Type B pancreatic cell (in vitro differentiated cells): Measurements from ENCODE around the gene COPS3. TPM values are rescaled to one million over a fixed set of nuclear protein-coding genes. Genes with fewer than 3 reads are reported as not detected.

Source experiments
- DNase-seq: peaks from one replicate; pipeline ENCODE4 v3.0.0; 2021; ENCODE audit warnings: mixed read lengths; ENCODE audit not compliant: unreplicated experiment; ENCODE audit errors: extremely low spot score
- H3K27ac Mint-ChIP-seq: 2 replicates; pipeline ENCODE4 v1.8.0; 2021; ENCODE audit warnings: mild to moderate bottlenecking, mixed read lengths
- H3K27me3 Mint-ChIP-seq: 2 replicates; pipeline ENCODE4 v1.8.0; 2021; ENCODE audit warnings: mixed read lengths
- H3K36me3 Mint-ChIP-seq: 2 replicates; pipeline ENCODE4 v1.8.0; 2021; ENCODE audit warnings: mixed read lengths
- H3K4me1 Mint-ChIP-seq: one replicate; pipeline ENCODE4 v1.8.0; 2021; ENCODE audit warnings: mixed read lengths; ENCODE audit not compliant: unreplicated experiment
- H3K4me3 Mint-ChIP-seq: 2 replicates; pipeline ENCODE4 v1.8.0; 2021; ENCODE audit warnings: mild to moderate bottlenecking, mixed read lengths
- H3K9me3 Mint-ChIP-seq: 2 replicates; pipeline ENCODE4 v1.8.0; 2021; ENCODE audit warnings: mixed read lengths
- CTCF ChIP-seq: fragments of 200-600 bp; sonication (generic); conservative IDR thresholded peaks from 2 replicates; pipeline ENCODE4 v1.5.0; 2021; ENCODE audit warnings: antibody characterized with exemption, mild to moderate bottlenecking
- total RNA-seq: library from RNA; stranded (reverse); gene quantifications from 2 replicates; pipeline ENCODE4 v1.2.1, GENCODE V29; 2021; ENCODE audit warnings: low replicate concordance

COPS3 gene
- total RNA-seq, 1 donor from 2014 or later, result 63.1 TPM

GRCh38 chr17:17324616-17325015 is 43.6 kb upstream of the COPS3 start:
- TF ChIP-seq CTCF, result no peak
- Mint-ChIP-seq H3K4me1 (no peaks in the 10 kb centered on the region), H3K36me3 (no peaks in the 10 kb centered on the region), H3K4me3 (no peak overlapping the region), H3K9me3 (no peaks in the 10 kb centered on the region), H3K27me3 (no peaks in the 10 kb centered on the region), H3K27ac (no peak overlapping the region)
- DNase-seq, result no peak

- no peak overlapping the region for H3K4me3 Mint-ChIP-seq
- no peaks in the 10 kb centered on the region for H3K9me3 Mint-ChIP-seq
- H3K27ac Mint-ChIP-seq, result no peak overlapping the region
- H3K4me1 Mint-ChIP-seq, result no peaks in the 10 kb centered on the region
- no peaks in the 10 kb centered on the region for H3K36me3 Mint-ChIP-seq
- no peak for DNase-seq
- TF ChIP-seq CTCF, result no peak
- no peaks in the 10 kb centered on the region for H3K27me3 Mint-ChIP-seq
Measured at GRCh38 chr17:17322516-17323510, 41.8 kb upstream of the COPS3 start.

GRCh38 chr17:17321356-17322025 is 40.4 kb upstream of the COPS3 start:
- no peaks in the 10 kb centered on the region for H3K4me1 Mint-ChIP-seq
- H3K27ac Mint-ChIP-seq, result no peak overlapping the region
- H3K36me3 Mint-ChIP-seq, result no peaks in the 10 kb centered on the region
- no peaks in the 10 kb centered on the region for H3K9me3 Mint-ChIP-seq
- no peak for TF ChIP-seq CTCF
- no peak overlapping the region for H3K4me3 Mint-ChIP-seq
- no peak for DNase-seq
- H3K27me3 Mint-ChIP-seq, result no peaks in the 10 kb centered on the region

- Mint-ChIP-seq H3K27ac (no peak overlapping the region), H3K27me3 (no peaks in the 10 kb centered on the region), H3K4me1 (no peaks in the 10 kb centered on the region), H3K9me3 (no peaks in the 10 kb centered on the region), H3K36me3 (no peaks in the 10 kb centered on the region), H3K4me3 (no peak overlapping the region)
- TF ChIP-seq CTCF, result no peak
- DNase-seq, result no peak
Measured at GRCh38 chr17:17320911-17321220, 39.8 kb upstream of the COPS3 start.

- no peak overlapping the region for H3K27ac Mint-ChIP-seq
- H3K27me3 Mint-ChIP-seq, result no peaks in the 10 kb centered on the region
- H3K4me1 Mint-ChIP-seq, result no peaks in the 10 kb centered on the region
- H3K4me3 Mint-ChIP-seq, result no peak overlapping the region
- no peak for TF ChIP-seq CTCF
- no peaks in the 10 kb centered on the region for H3K36me3 Mint-ChIP-seq
- H3K9me3 Mint-ChIP-seq, result no peaks in the 10 kb centered on the region
- DNase-seq, result no peak
Measured at GRCh38 chr17:17320188-17320910, 39.3 kb upstream of the COPS3 start.
